ENCODE measurements around the gene HSBP1L1. TPM values are rescaled to one million over a fixed set of nuclear protein-coding genes. Genes with fewer than 3 reads are reported as not detected.
A peak's percentile ranks its signal among the peaks of the same experiment; 100 is the strongest.

HSBP1L1 gene
- total and polyA plus RNA-seq, 2 of the 13 experiments (the other 11 are each of a cell fraction or from before 2014, with no cell fraction given), result 22.6 to 45.1 TPM

DNA sequence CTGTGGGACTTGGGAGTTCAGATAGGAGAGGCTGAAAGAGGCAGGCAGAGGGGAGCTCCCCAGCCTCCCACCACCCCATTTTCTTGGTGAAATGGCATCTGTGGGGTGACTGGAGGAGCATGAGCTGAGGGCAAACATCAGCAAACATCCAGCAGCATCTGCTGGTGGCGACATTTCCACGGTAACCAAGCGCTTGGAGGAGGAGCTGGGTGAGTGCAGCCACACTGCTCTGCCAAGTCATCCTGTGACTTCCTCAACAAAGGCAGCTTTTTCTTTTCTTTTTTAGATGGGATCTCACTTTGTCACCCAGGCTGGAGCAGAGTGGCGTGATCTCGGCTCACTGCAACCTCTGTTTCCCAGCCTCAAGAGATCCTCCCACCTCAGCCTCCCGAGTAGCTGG, 18.3 kb downstream of the HSBP1L1 start:
- TF ChIP-seq, protein P1, sequence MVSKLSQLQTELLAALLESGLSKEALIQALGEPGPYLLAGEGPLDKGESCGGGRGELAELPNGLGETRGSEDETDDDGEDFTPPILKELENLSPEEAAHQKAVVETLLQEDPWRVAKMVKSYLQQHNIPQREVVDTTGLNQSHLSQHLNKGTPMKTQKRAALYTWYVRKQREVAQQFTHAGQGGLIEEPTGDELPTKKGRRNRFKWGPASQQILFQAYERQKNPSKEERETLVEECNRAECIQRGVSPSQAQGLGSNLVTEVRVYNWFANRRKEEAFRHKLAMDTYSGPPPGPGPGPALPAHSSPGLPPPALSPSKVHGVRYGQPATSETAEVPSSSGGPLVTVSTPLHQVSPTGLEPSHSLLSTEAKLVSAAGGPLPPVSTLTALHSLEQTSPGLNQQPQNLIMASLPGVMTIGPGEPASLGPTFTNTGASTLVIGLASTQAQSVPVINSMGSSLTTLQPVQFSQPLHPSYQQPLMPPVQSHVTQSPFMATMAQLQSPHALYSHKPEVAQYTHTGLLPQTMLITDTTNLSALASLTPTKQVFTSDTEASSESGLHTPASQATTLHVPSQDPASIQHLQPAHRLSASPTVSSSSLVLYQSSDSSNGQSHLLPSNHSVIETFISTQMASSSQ (IDR thresholded peaks at IDR 0.05; ENCODE audit: low read depth), result no peak
- TF ChIP-seq, protein P1 (CRISPR knock-in tag; IDR thresholded peaks at IDR 0.05; ENCODE audit: borderline replicate concordance), result 0 out of 2 replicates have a peak, but pooled peaks have one; percentile 18
- TF ChIP-seq, protein P2, sequence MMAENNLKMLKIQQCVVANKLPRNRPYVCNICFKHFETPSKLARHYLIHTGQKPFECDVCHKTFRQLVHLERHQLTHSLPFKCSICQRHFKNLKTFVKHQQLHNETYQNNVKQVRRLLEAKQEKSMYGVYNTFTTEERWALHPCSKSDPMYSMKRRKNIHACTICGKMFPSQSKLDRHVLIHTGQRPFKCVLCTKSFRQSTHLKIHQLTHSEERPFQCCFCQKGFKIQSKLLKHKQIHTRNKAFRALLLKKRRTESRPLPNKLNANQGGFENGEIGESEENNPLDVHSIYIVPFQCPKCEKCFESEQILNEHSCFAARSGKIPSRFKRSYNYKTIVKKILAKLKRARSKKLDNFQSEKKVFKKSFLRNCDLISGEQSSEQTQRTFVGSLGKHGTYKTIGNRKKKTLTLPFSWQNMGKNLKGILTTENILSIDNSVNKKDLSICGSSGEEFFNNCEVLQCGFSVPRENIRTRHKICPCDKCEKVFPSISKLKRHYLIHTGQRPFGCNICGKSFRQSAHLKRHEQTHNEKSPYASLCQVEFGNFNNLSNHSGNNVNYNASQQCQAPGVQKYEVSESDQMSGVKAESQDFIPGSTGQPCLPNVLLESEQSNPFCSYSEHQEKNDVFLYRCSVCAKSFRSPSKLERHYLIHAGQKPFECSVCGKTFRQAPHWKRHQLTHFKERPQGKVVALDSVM (CRISPR knock-in tag; IDR thresholded peaks at IDR 0.05), result peak; percentile 18; the same call in 1 of the 2 replicates
- no peak for TF ChIP-seq SRSF1 (optimal IDR thresholded peaks at IDR 0.05; ENCODE audit: low read depth, low read length)
- no peak for TF ChIP-seq GABPB1 (CRISPR knock-in tag; IDR thresholded peaks at IDR 0.05)
- TF ChIP-seq, protein P3, sequence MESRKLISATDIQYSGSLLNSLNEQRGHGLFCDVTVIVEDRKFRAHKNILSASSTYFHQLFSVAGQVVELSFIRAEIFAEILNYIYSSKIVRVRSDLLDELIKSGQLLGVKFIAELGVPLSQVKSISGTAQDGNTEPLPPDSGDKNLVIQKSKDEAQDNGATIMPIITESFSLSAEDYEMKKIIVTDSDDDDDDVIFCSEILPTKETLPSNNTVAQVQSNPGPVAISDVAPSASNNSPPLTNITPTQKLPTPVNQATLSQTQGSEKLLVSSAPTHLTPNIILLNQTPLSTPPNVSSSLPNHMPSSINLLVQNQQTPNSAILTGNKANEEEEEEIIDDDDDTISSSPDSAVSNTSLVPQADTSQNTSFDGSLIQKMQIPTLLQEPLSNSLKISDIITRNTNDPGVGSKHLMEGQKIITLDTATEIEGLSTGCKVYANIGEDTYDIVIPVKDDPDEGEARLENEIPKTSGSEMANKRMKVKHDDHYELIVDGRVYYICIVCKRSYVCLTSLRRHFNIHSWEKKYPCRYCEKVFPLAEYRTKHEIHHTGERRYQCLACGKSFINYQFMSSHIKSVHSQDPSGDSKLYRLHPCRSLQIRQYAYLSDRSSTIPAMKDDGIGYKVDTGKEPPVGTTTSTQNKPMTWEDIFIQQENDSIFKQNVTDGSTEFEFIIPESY (CRISPR knock-in tag; IDR thresholded peaks at IDR 0.05), result peak; percentile 100
- TF ChIP-seq AHR (CRISPR knock-in tag; IDR thresholded peaks at IDR 0.05), result no peak
- no peak for TF ChIP-seq FOXK1 (CRISPR knock-in tag; IDR thresholded peaks at IDR 0.05; ENCODE audit: borderline replicate concordance, low read depth)
- no peak for TF ChIP-seq SOX5 (CRISPR knock-in tag; IDR thresholded peaks at IDR 0.05; ENCODE audit: borderline replicate concordance)
- TF ChIP-seq PHF21A (CRISPR knock-in tag; IDR thresholded peaks at IDR 0.05), result no peak
- DNase-seq (ENCODE audit: low spot score) (no peak), ATAC-seq (peak; percentile 40), FAIRE-seq (no peak)
- intact Hi-C loops (cut with micrococcal nuclease; ENCODE audit: unreplicated experiment) (no loop called here), in situ Hi-C loops (cut with HindIII; ENCODE audit: extremely low pct_ligation_motif_present, low pct_unique_long_range_greater_than_20kb) (no loop called here)
- no peaks in the 10 kb centered on the region for H3K9me3 ChIP-seq (ENCODE audit: low read length)
- no peak overlapping the region for H3K9ac ChIP-seq (ENCODE audit: insufficient read depth, low read depth, low read length)
- H3K4me1 ChIP-seq (ENCODE audit: insufficient read depth, low read length), result peaks cover 67% of the 10 kb centered on the region
- peaks cover 100% of the 10 kb centered on the region for H3K79me2 ChIP-seq (ENCODE audit: insufficient read depth, low read length)
- H3K27me3 ChIP-seq (ENCODE audit: control insufficient read depth in 1 of 2, insufficient read depth in 2 of 2, low read length in 2 of 2), result no peaks in the 10 kb centered on the region
- H3K36me3 ChIP-seq (replicated peaks in 1 of 2; ENCODE audit: control insufficient read depth in 1 of 2, insufficient read depth in 2 of 2, low read length in 2 of 2), result peaks cover 3 to 29% of the 10 kb centered on the region in 2 experiments; a peak in 4 of 5 replicates
- H3K27ac ChIP-seq (ENCODE audit: extremely low read length, insufficient read depth, low read length), result no peak overlapping the region
- H3K4me2 ChIP-seq (ENCODE audit: low read depth, low read length), result no peak overlapping the region
- H2AFZ ChIP-seq (ENCODE audit: low read length), result no peak overlapping the region
- no TSS peak for BruUV-seq (replicated peaks)
- peaks cover 68% of the 10 kb centered on the region for H4K20me1 ChIP-seq (ENCODE audit: insufficient read depth, low read length)
- H3K4me3 ChIP-seq (replicated peaks in 1 of 3; ENCODE audit: insufficient read depth in 1 of 3, low read depth in 2 of 3, low read length in 3 of 3), result no peak overlapping the region
- 93% methylated on average over 4 of the region's 6 CpGs for WGBS (ENCODE audit: low lambda C conversion rate)
- ChIA-PET CTCF (ENCODE audit: low intra/inter-chr PET ratio, low total read pairs) (no interaction called here), POLR2A (interaction anchor here (1.1 to 1.5 kb wide), 2 partner anchors 35 to 52 kb away, joined by 3 to 6 read pairs; partner anchors contain the start of gene RBFA)

Data from HepG2 (cell line).